Measurements from ENCODE around the gene KLRF1. TPM values are rescaled to one million over a fixed set of nuclear protein-coding genes. Genes with fewer than 3 reads are reported as not detected.
"Not testable (repeated sequence)": the region's sequence is repeated elsewhere in the genome, so short reads cannot be mapped to it uniquely, and the experiment has no call there.

Gene KLRF1
- total and polyA plus RNA-seq, 12 donors = 0.19 to 2.3 (median 0.40) TPM; not detected in 6

- Histone ChIP-seq H3K36me3 (no peaks in the 10 kb centered on the region), H3K27me3 (no peaks in the 10 kb centered on the region), H3K4me1 (peaks cover 0 to 22% (median 7%) of the 10 kb centered on the region in 9 donors), H3K27ac (peak within 1 kb of the TSS; percentile 67 to 96 (median 87)), H3K4me3 (peak within 1 kb of the TSS; percentile 29 to 66 (median 51)), H3K9me3 (peaks cover 0 to 4% (median 0%) of the 10 kb centered on the region in 11 donors)
- intact Hi-C loops (cut with DNase I) = loop anchor here in 3 of 10 donors (5.0 to 10.0 kb wide), 2 partner anchors 122 to 215 kb away; no protein-coding TSS in a partner anchor
- DNase-seq (peak in 1 of 2 donors; percentile 9), ATAC-seq (peak in 7 of 8 donors; percentile 71 to 86 (median 76))
- TF ChIP-seq CTCF (IDR thresholded peaks at IDR 0.05) = no peak
- WGBS, 2 donors = 16% methylated on average over 11 of the region's 11 CpGs
Measured at GRCh38 chr12:9869307-9870161, 42.3 kb downstream of the KLRF1 start, which contains the start of gene CLEC2B. CLEC2B (minus strand) TSS chr12:9869354.

- 55 to 70% methylated on average over 2 of the region's 2 CpGs for WGBS, 2 donors
Measured at GRCh38 chr12:9870286-9870866, 43.1 kb downstream of the KLRF1 start.

GRCh38 chr12:9872162-9872561, 44.9 kb downstream of the KLRF1 start:
- no peak for ATAC-seq
- H3K27ac ChIP-seq = no peak overlapping the region
- WGBS, 2 donors = 86% methylated on average over 3 of the region's 3 CpGs
- DNase-seq = no peak
- no peaks in the 10 kb centered on the region for H3K9me3 ChIP-seq
- no peaks in the 10 kb centered on the region for H3K27me3 ChIP-seq
- intact Hi-C loops (cut with DNase I) = loop anchor here in 1 of 10 donors (5.0 kb wide), 1 partner anchor 125 kb away; no protein-coding TSS in a partner anchor
- no peak overlapping the region for H3K4me3 ChIP-seq
- peaks cover 0 to 17% (median 5%) of the 10 kb centered on the region in 9 donors for H3K4me1 ChIP-seq
- H3K36me3 ChIP-seq = no peaks in the 10 kb centered on the region
- TF ChIP-seq CTCF (IDR thresholded peaks at IDR 0.05) = no peak

More at GRCh38 chr12:9870286-9870866, 43.1 kb downstream of the KLRF1 start:
- Histone ChIP-seq H3K4me1 (peaks cover 0 to 22% (median 5%) of the 10 kb centered on the region in 9 donors), H3K27me3 (no peaks in the 10 kb centered on the region), H3K36me3 (no peaks in the 10 kb centered on the region), H3K9me3 (no peaks in the 10 kb centered on the region), H3K27ac (peak overlapping the region; percentile 67 to 96 (median 87)), H3K4me3 (peak overlapping the region in 9 of 10 donors; percentile 36 to 66 (median 54))
- DNase-seq (peak in 1 of 2 donors; percentile 8), ATAC-seq (peak in 1 of 8 donors; percentile 53)
- intact Hi-C loops (cut with DNase I) = loop anchor here in 1 of 10 donors (5.0 kb wide), 1 partner anchor 123 kb away; no protein-coding TSS in a partner anchor
- no peak for TF ChIP-seq CTCF (IDR thresholded peaks at IDR 0.05)

- peak in 1 of 8 donors; percentile 43 for ATAC-seq
- intact Hi-C loops (cut with DNase I) = loop anchor here in 1 of 10 donors (5.0 kb wide), 1 partner anchor 125 kb away; no protein-coding TSS in a partner anchor
- peaks cover 0 to 17% (median 5%) of the 10 kb centered on the region in 9 donors for H3K4me1 ChIP-seq
- no peak overlapping the region for H3K4me3 ChIP-seq
- H3K27ac ChIP-seq = no peak overlapping the region
- H3K36me3 ChIP-seq = no peaks in the 10 kb centered on the region
- no peak for DNase-seq
- TF ChIP-seq CTCF (IDR thresholded peaks at IDR 0.05) = no peak
- H3K9me3 ChIP-seq = no peaks in the 10 kb centered on the region
- 62 to 68% methylated on average over 11 of the region's 11 CpGs for WGBS, 2 donors
- no peaks in the 10 kb centered on the region for H3K27me3 ChIP-seq
Measured at GRCh38 chr12:9872742-9873141, 45.5 kb downstream of the KLRF1 start.

- H3K4me3 ChIP-seq; ATAC-seq; H3K27ac ChIP-seq; H3K27me3 ChIP-seq; DNase-seq; intact Hi-C loops (cut with DNase I); H3K9me3 ChIP-seq; H3K36me3 ChIP-seq: not testable (repeated sequence)
- H3K4me1 ChIP-seq = peaks cover 0 to 11% (median 1%) of the 10 kb centered on the region in 9 donors
- WGBS, 2 donors = 96 to 97% methylated on average over 26 of the region's 26 CpGs
Measured at GRCh38 chr12:9876120-9876519, 48.8 kb downstream of the KLRF1 start.

Data from heart right ventricle (tissue), 16 donors.